GM21381 (cell line): Measurements from ENCODE around the gene SIM2.

ENCODE experiments used
- ATAC-seq: cut with Tn5 transposase; IDR thresholded peaks from one replicate; pipeline ENCODE4 v1.9.1; 2021; ENCODE audit warnings: mild to moderate bottlenecking, moderate library complexity; ENCODE audit not compliant: unreplicated experiment

The SIM2 gene

DNA sequence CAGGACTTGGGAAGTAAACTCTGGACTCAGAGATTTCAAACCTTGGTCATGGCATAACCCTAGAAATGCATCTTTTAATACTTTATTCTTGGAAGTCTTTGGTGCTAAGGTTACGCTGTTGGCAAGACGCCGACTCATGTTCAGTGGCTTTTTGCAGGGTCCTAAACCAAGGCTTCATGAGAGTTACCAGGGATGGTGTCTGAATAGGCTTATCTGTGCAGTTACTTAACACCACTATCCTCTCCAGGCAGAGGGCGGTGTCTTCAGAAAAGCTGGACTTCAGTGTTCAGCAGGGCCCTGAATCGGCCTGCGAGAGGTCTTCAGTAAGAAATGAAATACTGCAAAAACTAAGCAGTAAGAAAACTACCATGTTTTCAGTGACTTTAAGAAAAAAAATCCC is 58.3 kb downstream of the SIM2 start:
- ATAC-seq: no peak

DNA sequence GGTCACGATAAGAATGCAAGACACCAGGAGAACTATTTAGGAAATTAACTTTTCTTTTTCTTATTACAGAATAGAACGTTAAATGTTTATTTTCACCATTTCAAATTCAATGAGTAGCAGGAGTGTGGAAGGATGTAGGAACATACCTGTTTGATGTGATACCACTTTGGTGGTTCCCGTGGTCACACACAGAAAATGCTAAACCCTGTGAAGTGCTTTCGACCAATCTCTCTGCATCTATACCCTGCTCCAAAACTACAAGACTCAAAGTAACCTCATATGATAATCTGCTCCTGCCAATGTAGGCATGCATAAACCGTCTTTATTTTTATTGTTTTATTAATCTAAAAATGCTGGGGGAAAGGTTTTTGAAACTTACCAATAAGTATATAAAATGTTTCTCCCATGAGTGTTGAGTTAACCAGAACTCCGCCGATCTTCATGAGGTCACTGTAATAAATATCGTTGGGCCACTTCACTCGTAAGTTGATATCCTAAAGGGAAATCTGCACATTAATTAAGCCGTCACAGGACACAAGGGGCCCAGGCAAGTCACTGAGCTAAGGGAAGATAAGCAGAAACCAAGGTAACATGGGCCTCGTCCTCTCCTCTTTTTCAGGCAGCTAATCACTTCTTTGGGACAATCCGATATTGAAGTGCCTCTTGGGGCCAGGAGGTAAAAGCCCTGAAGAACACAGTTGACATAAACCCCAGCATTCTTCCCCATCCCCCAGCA is 60.6 kb downstream of the SIM2 start:
- no peak for ATAC-seq

DNA sequence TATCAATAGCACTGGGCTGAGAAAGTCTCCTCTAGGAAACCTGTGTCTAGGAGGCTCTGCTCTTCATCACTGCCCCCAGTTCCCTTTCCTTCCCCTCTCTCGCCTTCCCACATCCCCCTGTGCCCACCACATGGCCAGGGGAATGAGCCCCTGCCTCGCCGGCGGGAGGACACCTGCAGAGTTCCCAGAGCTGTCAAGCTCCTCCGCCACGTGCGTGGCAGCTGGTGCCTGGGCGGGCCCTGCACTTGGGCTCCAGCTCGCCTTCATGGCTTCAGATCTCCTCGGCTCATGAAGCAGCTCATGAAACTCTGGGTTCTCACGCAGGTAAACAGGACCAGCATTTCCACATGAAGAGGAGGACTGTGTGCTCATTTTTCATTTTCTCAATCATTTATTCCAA is 62.8 kb downstream of the SIM2 start:
- no peak for ATAC-seq

GRCh38 chr21:36762642-36763041 is 63.7 kb downstream of the SIM2 start:
- no peak for ATAC-seq

DNA sequence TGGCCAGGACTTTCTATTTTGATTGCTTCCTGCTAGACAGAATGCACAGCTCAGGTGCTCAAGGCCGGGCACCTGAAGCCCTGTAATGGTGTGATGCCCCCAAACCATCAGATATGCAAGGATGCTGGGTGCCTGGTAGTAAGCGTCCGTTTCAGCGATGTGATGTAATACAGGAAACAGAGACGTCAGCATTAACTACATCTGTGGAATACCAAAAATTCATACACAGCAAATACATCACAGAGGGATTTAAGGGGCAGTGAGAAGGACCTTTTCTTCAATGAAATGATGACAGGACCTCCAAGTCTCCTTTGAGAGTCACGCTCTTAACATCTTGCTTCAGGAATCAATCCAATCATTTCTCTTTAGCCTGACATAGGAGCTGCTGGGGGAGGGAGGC is 64.4 kb downstream of the SIM2 start:
- no peak for ATAC-seq

- no peak for ATAC-seq
Observed at GRCh38 chr21:36765229-36765628, 66.3 kb downstream of the SIM2 start.

DNA sequence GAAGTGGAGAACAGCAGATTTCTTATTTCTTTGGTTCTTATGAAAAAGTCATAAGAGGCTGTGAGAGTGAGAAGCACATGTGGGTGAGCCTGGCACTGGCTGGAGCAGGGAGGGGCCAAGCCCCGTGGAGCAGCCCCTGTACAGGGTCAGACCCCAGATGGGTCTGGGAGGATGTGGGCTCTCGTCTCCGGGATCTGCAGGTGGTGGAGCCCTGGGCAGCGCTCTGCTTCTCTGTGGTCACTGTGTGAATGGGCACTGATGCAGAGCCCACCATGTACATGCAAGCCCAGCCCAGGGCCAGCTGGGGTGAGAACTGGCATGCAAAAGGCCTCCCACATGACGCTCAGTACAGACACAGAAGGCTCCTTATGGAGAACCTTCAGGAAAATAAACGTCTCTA is 67.6 kb downstream of the SIM2 start:
- ATAC-seq: no peak

DNA sequence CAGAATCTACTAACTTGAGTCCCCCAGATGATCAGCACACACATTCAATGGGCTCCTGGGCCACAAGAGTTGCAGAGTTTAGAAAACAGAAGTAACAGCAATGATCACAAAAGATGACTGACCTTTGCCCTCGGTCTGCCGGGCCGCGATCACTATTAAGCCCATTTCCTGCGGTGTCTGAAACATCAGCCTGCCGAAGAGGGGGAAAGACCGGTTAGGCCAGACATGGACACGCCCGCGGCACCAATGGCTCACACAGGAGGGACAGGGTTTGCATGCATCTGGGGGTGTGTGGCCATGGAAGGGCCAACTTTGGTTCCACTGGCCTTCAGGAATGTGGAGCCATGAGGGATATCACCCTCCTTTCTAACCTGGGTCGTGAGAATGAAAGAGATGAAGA is 68.2 kb downstream of the SIM2 start:
- no peak for ATAC-seq

DNA sequence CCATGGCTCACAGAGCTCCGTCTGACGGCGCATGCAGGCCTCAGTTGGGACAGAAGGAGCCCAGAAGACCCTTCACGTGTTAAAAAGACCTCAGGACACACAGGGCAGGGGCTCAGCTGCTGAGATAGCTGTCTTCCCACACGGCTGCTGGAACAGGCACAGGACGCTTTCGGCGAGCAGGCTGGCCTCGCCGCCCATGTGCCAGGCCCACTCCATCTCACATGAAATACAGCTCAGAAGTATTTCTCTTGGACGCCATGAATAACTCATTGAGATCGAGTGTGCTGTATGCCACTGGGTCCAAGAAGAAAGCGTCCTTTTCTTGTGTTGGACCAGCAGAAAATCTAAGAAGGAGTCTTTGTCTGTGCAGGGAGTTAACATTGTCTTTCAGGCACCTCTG is 69.6 kb downstream of the SIM2 start:
- ATAC-seq: no peak

DNA sequence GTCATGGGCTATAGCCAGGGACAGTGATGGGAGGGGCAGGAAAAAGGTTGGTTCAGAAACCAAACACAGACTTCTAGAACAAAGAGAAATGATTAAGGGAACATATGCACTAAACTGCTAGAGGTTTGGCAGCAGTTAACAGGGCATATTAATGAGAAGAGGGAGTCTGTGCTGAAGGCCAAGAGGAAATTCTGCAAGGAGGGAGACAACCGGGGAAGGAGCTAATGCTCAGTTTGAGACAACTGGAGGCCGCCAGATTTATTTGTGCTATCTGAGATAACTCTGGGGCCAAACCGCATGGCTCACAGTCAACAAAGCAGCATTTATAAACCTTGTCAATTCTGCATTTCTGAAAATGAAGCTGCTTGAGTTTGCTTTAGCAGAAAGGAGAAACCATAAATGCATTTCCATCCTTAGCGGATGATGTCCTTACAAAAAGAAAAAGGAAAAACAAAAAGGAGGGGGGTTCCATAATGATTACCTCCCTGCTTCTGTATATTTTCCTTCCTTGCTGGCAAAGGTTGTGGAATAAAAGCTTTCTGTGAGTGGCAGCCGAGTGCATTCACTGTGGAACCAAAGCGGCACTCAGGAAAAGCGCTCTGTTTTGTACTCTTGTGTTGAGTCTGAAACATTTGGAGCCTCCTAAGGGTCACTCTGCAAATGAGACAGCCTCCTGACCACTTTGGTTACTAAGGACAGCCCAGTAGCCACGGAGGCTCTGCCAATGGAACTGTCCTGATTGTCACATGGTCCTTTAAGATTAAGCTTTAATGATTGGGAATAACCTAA is 70.3 kb downstream of the SIM2 start:
- no peak for ATAC-seq

DNA sequence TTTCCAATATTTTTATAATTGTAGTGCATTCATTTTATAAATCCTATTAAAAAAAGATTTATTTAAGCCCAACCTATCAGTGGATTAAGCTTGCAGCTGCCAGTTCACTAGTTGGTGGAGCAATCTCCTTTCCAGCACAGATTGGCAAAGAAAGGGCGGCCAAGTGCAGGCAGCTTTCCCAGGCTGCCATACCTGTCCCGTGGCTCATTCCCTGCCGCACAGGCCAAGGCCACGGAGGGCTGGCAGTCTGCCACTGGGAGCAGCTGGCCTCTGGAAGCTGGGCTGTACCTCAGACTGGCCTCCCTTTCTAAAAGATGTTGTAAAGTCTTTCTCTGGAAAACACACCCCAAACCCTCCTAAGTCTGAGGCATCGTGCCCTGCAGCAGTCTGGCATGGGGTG is 74.2 kb downstream of the SIM2 start:
- ATAC-seq: no peak

DNA sequence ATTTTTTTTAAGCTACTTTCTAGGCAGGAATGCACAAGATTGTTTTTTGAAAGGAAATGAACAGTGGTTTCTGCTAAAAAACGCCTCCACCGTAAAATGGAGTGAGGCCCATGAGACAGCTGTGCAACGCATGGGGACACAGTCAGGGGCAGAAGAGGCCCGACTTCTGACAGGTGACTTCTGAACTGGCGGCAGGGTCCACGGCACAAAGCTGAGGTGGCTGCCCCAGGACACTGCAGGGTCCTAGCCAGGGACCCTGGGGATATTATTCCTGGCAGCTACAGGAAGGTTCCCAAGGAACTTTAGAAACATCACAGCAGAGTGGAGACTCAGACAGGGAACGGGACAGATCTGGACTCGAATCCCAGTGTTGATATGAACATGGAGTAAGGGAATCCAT is 75.1 kb downstream of the SIM2 start:
- ATAC-seq: no peak

GRCh38 chr21:36776981-36777617 is 78.2 kb downstream of the SIM2 start:
- ATAC-seq: no peak

DNA sequence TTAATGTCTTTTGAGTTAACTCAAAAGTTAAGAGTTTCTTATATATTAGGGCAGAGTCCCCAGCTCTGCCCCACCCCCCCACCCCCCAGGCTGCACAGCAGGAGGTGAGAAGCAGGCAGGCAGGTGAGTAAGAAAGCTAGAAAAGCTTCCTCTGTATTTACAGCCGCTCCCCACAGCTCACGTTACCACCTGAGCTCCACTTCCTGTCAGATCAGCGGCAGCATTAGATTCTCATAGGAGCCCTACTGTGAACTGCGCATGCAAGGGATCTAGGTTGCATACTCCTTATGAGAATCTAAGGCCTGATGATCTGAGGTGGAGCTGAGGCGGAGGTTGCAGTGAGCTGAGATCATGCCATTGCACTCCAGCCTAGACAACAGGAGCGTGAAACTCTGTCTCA is 81.9 kb downstream of the SIM2 start:
- no peak for ATAC-seq

DNA sequence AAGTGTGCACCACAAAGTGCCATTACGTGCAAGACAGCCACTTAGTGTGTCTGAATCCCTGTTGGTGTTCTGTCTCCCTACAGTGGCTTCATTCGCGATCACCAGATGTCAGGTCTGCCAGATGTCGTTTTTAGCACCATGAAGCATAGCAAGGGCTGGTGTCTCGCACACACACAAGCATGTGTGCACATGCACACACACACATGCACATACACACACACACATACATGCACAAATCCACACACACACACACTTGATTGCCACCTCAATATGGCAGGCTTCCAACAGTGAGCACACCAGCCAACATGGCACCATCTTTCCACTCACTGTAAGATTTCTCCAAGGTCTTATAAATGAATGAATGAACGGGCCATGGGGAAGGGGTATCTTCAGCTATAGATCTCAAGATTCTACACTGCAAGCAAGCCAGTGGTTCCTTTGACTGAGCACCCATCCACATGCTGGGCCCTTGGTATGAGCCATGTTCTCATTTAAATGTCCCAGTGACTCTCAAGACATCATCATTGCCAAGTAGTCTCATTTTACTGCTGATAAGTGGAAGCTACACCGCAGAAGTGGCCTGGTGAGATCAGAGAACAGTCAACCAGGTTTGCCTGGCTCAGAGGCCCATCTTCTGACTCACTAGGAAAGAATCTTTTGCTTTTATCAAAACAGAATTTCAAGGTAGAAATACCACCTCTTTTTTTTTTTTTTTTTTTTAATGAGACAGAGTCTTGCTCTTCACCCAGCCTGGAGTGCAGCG is 84.9 kb downstream of the SIM2 start:
- no peak for ATAC-seq

DNA sequence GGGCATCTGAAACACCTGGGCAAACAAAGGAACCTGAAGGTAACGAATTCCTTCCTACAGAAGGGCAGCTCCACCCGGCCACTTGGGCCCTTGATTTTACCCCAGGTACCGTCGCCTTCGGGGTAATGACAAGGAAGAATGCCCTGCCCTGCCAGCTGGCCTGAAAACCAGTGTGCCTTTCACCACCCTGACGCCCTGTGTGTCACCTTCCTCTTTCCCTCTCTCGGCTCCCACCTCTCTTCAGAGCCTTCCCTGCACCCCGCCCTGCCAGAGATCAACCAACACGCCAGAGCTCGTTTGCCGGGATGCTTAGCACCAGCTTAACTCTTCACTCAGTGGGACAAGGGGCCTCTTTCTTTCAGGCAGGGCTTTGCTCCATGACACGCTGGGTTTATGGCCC is 86.0 kb downstream of the SIM2 start:
- no peak for ATAC-seq

DNA sequence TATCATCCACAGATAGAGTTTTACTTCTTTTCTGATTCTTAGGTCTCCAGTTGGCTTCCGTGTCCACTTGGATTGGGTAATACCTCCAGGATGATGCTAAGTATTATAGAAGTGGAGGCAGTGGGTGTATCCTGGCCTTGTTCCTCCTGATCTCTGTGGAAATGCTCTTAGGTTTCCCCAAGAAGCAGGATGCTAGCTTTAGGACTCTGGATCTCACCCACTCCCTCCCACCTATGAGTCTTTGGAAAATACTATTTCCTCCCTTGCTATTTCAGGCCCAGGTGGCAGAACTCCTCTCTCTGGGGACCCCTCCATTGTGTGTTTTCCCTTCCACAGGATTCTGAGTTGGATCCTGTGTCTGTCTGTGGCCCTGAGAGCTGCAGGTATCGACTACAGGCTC is 86.7 kb downstream of the SIM2 start:
- ATAC-seq: no peak

- ATAC-seq: no peak
Observed at GRCh38 chr21:36786186-36786585, 87.3 kb downstream of the SIM2 start.

DNA sequence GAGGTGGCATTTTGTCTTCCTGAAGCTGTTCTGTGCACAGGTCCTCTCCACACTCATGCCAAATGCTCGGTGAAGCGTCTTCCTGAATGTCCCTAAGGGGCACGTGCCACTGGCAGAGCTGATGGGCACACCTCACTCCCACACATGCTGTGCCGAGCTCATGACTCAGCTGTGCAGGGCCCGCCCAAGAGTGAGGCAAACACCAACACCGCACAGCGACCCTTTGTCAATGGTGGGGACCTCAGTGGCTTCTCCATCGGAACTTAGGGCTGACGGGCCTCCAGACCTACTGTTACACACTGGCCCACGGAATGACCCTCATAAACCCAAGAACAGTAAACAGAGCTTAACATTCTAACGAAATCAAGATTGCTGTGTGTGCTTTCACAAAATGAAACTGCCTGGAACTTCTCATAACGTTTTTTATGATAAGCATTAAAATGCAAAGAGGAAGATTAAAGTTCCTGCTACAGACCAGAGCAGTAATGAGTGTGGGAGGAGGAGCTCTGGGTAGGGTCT is 89.3 kb downstream of the SIM2 start:
- no peak for ATAC-seq

DNA sequence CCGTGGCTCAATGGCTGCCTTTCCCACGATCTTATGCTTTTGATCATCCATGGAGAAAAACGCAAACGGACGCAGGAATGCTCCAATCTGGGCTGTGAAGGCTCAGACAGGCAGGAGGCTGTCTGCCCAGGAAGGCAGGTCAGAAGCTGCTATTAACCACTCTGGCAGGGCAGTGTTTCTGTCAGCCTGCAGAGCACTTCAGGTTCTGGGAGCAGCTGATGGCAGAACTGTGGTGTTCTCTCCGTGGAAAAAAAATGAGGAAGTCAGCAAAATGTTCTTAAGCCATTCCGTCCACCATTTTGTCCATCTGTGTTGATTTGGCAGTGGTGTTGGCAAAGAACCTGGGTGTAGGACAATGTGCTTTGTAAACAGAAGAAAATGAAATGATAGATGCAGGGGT is 91.7 kb downstream of the SIM2 start:
- no peak for ATAC-seq

DNA sequence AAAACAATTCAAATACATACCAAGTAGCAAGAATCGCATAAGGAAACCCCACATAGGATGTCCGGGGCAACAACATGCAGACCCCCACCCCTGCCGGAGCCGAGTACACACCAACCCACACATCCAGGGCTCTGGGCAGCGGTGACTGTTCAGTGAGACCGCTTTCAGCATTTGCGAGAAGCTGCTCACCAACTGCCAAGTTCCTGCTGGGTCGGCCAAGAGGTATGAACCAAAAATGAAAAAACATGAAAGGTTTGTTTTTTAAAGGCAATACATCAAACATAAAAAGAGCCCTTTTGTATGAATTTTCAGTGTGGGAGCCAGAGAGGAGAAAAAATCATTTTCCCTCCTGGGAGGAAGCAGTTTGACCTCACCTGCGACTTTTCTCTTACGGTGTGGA is 92.3 kb downstream of the SIM2 start:
- ATAC-seq: no peak
